ENCODE data around the gene MAGI2.
"Not testable (repeated sequence)": the region's sequence is repeated elsewhere in the genome, so short reads cannot be mapped to it uniquely, and the experiment has no call there.

The MAGI2 gene

GRCh38 chr7:78510580-78511188, 942.8 kb downstream of the MAGI2 start:
- DNase-seq, result no peak

GRCh38 chr7:78503301-78503700, 950.2 kb downstream of the MAGI2 start:
- DNase-seq, result not testable (repeated sequence)

GRCh38 chr7:78501064-78501463, 952.4 kb downstream of the MAGI2 start:
- no peak for DNase-seq

GRCh38 chr7:78499971-78500370, 953.5 kb downstream of the MAGI2 start:
- DNase-seq, result no peak

- no peak for DNase-seq
These were observed 954.2 kb downstream of the MAGI2 start for GRCh38 chr7:78499283-78499682.

GRCh38 chr7:78497728-78498427, 955.6 kb downstream of the MAGI2 start:
- DNase-seq, result no peak

- no peak for DNase-seq
These were observed 957.3 kb downstream of the MAGI2 start for GRCh38 chr7:78496096-78496630.

- DNase-seq, result no peak
These were observed 960.1 kb downstream of the MAGI2 start for GRCh38 chr7:78493401-78493800.

GRCh38 chr7:78492146-78492545, 961.3 kb downstream of the MAGI2 start:
- DNase-seq, result no peak

- no peak for DNase-seq
These were observed 962.9 kb downstream of the MAGI2 start for GRCh38 chr7:78490524-78490923.

GRCh38 chr7:78489476-78490240, 963.8 kb downstream of the MAGI2 start:
- no peak for DNase-seq

- DNase-seq, result no peak
These were observed 966.0 kb downstream of the MAGI2 start for GRCh38 chr7:78487464-78487863.

GRCh38 chr7:78479348-78479747, 974.1 kb downstream of the MAGI2 start:
- DNase-seq, result no peak

- DNase-seq, result no peak
These were observed 976.5 kb downstream of the MAGI2 start for GRCh38 chr7:78476851-78477405.

- DNase-seq, result no peak
These were observed 979.7 kb downstream of the MAGI2 start for GRCh38 chr7:78473571-78474301.

- no peak for DNase-seq
These were observed 980.4 kb downstream of the MAGI2 start for GRCh38 chr7:78473021-78473420.

GRCh38 chr7:78472519-78472918, 980.9 kb downstream of the MAGI2 start:
- DNase-seq, result no peak

GRCh38 chr7:78465894-78466293, 987.6 kb downstream of the MAGI2 start:
- DNase-seq, result no peak

- no peak for DNase-seq
These were observed 990.4 kb downstream of the MAGI2 start for GRCh38 chr7:78463039-78463438.

GRCh38 chr7:78450706-78451105, 1002.8 kb downstream of the MAGI2 start:
- no peak for DNase-seq

- DNase-seq, result no peak
These were observed 1004.6 kb downstream of the MAGI2 start for GRCh38 chr7:78448911-78449310.

- no peak for DNase-seq
These were observed 1009.2 kb downstream of the MAGI2 start for GRCh38 chr7:78444267-78444666.

GRCh38 chr7:78443811-78444210, 1009.7 kb downstream of the MAGI2 start:
- no peak for DNase-seq

Data from activated T-cell treated with anti-CD3 and anti-CD28 coated beads, Interleukin-2, amount 50 U/mL, for 1 hour (primary cell).